ENCODE measurements around the gene CEP85.

- no peak for TF ChIP-seq CTCF (IDR thresholded peaks at IDR 0.05; ENCODE audit: low read depth, low read length, missing input control)
- no peak for TF ChIP-seq SP1 (IDR thresholded peaks at IDR 0.05)
- no peak for TF ChIP-seq REST (IDR thresholded peaks at IDR 0.05)
- TF ChIP-seq GABPA (IDR thresholded peaks at IDR 0.05 in 1 of 2, conservative IDR thresholded peaks at IDR 0.05 in 1 of 2), result no peak
- no peak for TF ChIP-seq JUND (IDR thresholded peaks at IDR 0.05)
- no peak for TF ChIP-seq NR2F2 (IDR thresholded peaks at IDR 0.05)
- no peak for TF ChIP-seq HNF4G (IDR thresholded peaks at IDR 0.05)
- no peak for TF ChIP-seq MAX (IDR thresholded peaks at IDR 0.05)
- no peak for TF ChIP-seq RAD21 (IDR thresholded peaks at IDR 0.05)
- TF ChIP-seq YY1 (IDR thresholded peaks at IDR 0.05), result no peak
- TF ChIP-seq TAF1 (conservative IDR thresholded peaks at IDR 0.05), result no peak
- TF ChIP-seq HNF4A (conservative IDR thresholded peaks at IDR 0.05), result no peak
- no peak for TF ChIP-seq EGR1 (IDR thresholded peaks at IDR 0.05; ENCODE audit: low read depth in 2 of 2)
- no peak for TF ChIP-seq ZBTB33 (IDR thresholded peaks at IDR 0.05)
These were observed 50.0 kb downstream of the CEP85 start for GRCh38 chr1:26283871-26284596.
